NCI-H510A treated with DMSO at 0.1 percent for 48 hours (cell line): ENCODE measurements around the gene CDC27.
A peak's percentile ranks its signal among the peaks of the same experiment; 100 is the strongest.
"Not testable (repeated sequence)": the region's sequence is repeated elsewhere in the genome, so short reads cannot be mapped to it uniquely, and the experiment has no call there.

Experiments used
- DNase-seq: peaks from one replicate; lab custom pipeline; 2025; lab: John Stamatoyannopoulos, UW

The CDC27 gene

GRCh38 chr17:47134354-47134753 lies 54.7 kb downstream of the CDC27 start:
- not testable (repeated sequence) for DNase-seq

- no peak for DNase-seq
Measured at GRCh38 chr17:47131761-47132160, 57.3 kb downstream of the CDC27 start.

- DNase-seq = not testable (repeated sequence)
Measured at GRCh38 chr17:47126835-47127234, 62.3 kb downstream of the CDC27 start.

GRCh38 chr17:47123262-47123661 lies 65.8 kb downstream of the CDC27 start:
- DNase-seq = not testable (repeated sequence)

- no peak for DNase-seq
Measured at GRCh38 chr17:47120521-47121095, 68.5 kb downstream of the CDC27 start.

- no peak for DNase-seq
Measured at GRCh38 chr17:47119746-47120520, 69.2 kb downstream of the CDC27 start.

GRCh38 chr17:47117386-47117785 lies 71.7 kb downstream of the CDC27 start:
- DNase-seq = no peak

GRCh38 chr17:47106130-47106529 lies 83.0 kb downstream of the CDC27 start:
- no peak for DNase-seq

- DNase-seq = not testable (repeated sequence)
Measured at GRCh38 chr17:47105246-47105645, 83.8 kb downstream of the CDC27 start.

GRCh38 chr17:47102914-47103313 lies 86.2 kb downstream of the CDC27 start:
- DNase-seq = no peak

GRCh38 chr17:47099987-47100711 lies 88.9 kb downstream of the CDC27 start:
- DNase-seq = peak; percentile 71

- no peak for DNase-seq
Measured at GRCh38 chr17:47099451-47099986, 89.6 kb downstream of the CDC27 start.

GRCh38 chr17:47096343-47096742 lies 92.8 kb downstream of the CDC27 start:
- no peak for DNase-seq

GRCh38 chr17:47095268-47095667 lies 93.8 kb downstream of the CDC27 start:
- DNase-seq = no peak

GRCh38 chr17:47087093-47087492 lies 102.0 kb downstream of the CDC27 start:
- DNase-seq = no peak

GRCh38 chr17:47085736-47086135 lies 103.4 kb downstream of the CDC27 start:
- DNase-seq = no peak

- no peak for DNase-seq
Measured at GRCh38 chr17:47078801-47079200, 110.3 kb downstream of the CDC27 start.

- DNase-seq = no peak
Measured at GRCh38 chr17:47077576-47077975, 111.5 kb downstream of the CDC27 start.

GRCh38 chr17:47076171-47076570 lies 112.9 kb downstream of the CDC27 start:
- DNase-seq = no peak

GRCh38 chr17:47074361-47074760 lies 114.7 kb downstream of the CDC27 start:
- DNase-seq = not testable (repeated sequence)

- not testable (repeated sequence) for DNase-seq
Measured at GRCh38 chr17:47073629-47074028, 115.5 kb downstream of the CDC27 start.

GRCh38 chr17:47072886-47073285 lies 116.2 kb downstream of the CDC27 start:
- DNase-seq = no peak

- not testable (repeated sequence) for DNase-seq
Measured at GRCh38 chr17:47071171-47071570, 117.9 kb downstream of the CDC27 start.
